Neural cell (in vitro differentiated cells): ENCODE measurements around the gene GRIFIN. TPM values are rescaled to one million over a fixed set of nuclear protein-coding genes. Genes with fewer than 3 reads are reported as not detected.

ENCODE experiments used
- H2AFZ ChIP-seq: fragments of 200-600, 300-800 bp; sonication (generic), shearing (Covaris generic); 2 replicates; pipeline ENCODE4 v1.6.0; 2014; ENCODE audit warnings: low read depth, mild to moderate bottlenecking, antibody characterized with exemption, low read length, moderate library complexity
- H3F3A ChIP-seq: fragments of 200-600 bp; shearing (Covaris generic); 2 replicates; pipeline ENCODE4 v1.6.1; 2016; ENCODE audit warnings: mild to moderate bottlenecking, moderate library complexity, mixed read lengths, antibody characterized with exemption, low read length; ENCODE audit not compliant: insufficient read depth, poor library complexity, severe bottlenecking
- H3K27ac ChIP-seq: fragments of 200-600, 300-800 bp; sonication (generic), shearing (Covaris generic); 2 replicates; pipeline ENCODE4 v1.5.1; 2014; ENCODE audit warnings: mild to moderate bottlenecking, low read length, moderate library complexity
- H3K27me3 ChIP-seq: fragments of 300-800, 200-600 bp; sonication (generic), shearing (Covaris generic); 2 replicates; pipeline ENCODE4 v1.6.0; 2014; ENCODE audit warnings: mild to moderate bottlenecking, low read depth, low read length, moderate library complexity; ENCODE audit not compliant: insufficient read depth
- H3K36me3 ChIP-seq: fragments of 300-800, 200-600 bp; sonication (generic), shearing (Covaris generic); 2 replicates; pipeline ENCODE4 v1.5.1; 2014; ENCODE audit warnings: mild to moderate bottlenecking, antibody characterized with exemption, low read length, moderate library complexity; ENCODE audit not compliant: insufficient read depth
- H3K4me2 ChIP-seq: fragments of 300-800, 200-600 bp; sonication (generic), shearing (Covaris generic); 2 replicates; pipeline ENCODE4 v1.6.0; 2014; ENCODE audit warnings: mild to moderate bottlenecking, low read length
- H3K4me3 ChIP-seq: fragments of 300-800, 200-600 bp; sonication (generic), shearing (Covaris generic); 2 replicates; pipeline ENCODE4 v1.5.1; 2014; ENCODE audit warnings: mild to moderate bottlenecking, low read length, moderate library complexity
- H3K79me2 ChIP-seq: fragments of 200-600 bp; shearing (Covaris generic); replicated peaks from 2 replicates; pipeline ENCODE4 v1.6.0; 2014; ENCODE audit warnings: mild to moderate bottlenecking, low read length, moderate library complexity; ENCODE audit not compliant: insufficient read depth
- H3K9ac ChIP-seq: fragments of 300-800, 200-600 bp; sonication (generic), shearing (Covaris generic); 2 replicates; pipeline ENCODE4 v1.6.1; 2016; ENCODE audit warnings: mild to moderate bottlenecking, low read length, mixed read lengths
- H3K9me2 ChIP-seq: fragments of 200-600 bp; shearing (Covaris generic); 2 replicates; pipeline ENCODE4 v1.6.1; 2016; ENCODE audit warnings: mild to moderate bottlenecking, low read length, mixed read lengths; ENCODE audit not compliant: insufficient read depth
- H3K9me3 ChIP-seq: fragments of 200-600, 300-800 bp; sonication (generic), shearing (Covaris generic); 2 replicates; pipeline ENCODE4 v1.6.1; 2016; ENCODE audit warnings: mild to moderate bottlenecking, mixed run types, low read length, moderate library complexity, mixed read lengths
- H4K20me1 ChIP-seq: fragments of 200-600 bp; shearing (Covaris generic); 2 replicates; pipeline ENCODE4 v1.6.1; 2016; ENCODE audit warnings: mild to moderate bottlenecking, mixed run types; ENCODE audit not compliant: insufficient read depth
- EP300 ChIP-seq: fragments of 450-650 bp; conservative IDR thresholded peaks from 2 replicates; pipeline ENCODE4 v1.6.1; 2014; ENCODE audit warnings: antibody characterized with exemption, mild to moderate bottlenecking, moderate library complexity; ENCODE audit not compliant: poor library complexity, severe bottlenecking
- EZH2 ChIP-seq: fragments of 200-600, 300-800 bp; shearing (Covaris generic), sonication (generic); IDR thresholded peaks from 2 replicates; pipeline ENCODE4 v1.6.1; 2014; ENCODE audit warnings: antibody characterized with exemption, low read length, borderline replicate concordance, mild to moderate bottlenecking; ENCODE audit not compliant: insufficient read depth, poor library complexity, severe bottlenecking
- MXI1 ChIP-seq: fragments of 450-650 bp; conservative IDR thresholded peaks from 2 replicates; pipeline ENCODE4 v1.6.1; 2014; ENCODE audit warnings: antibody characterized with exemption, mild to moderate bottlenecking; ENCODE audit not compliant: poor library complexity, severe bottlenecking
- POLR2AphosphoS5 ChIP-seq: IDR thresholded peaks from 2 replicates; pipeline ENCODE4 v1.6.1; 2012
- RAD21 ChIP-seq: fragments of 450-650 bp; conservative IDR thresholded peaks from 2 replicates; pipeline ENCODE4 v1.6.1; 2014; ENCODE audit warnings: antibody characterized with exemption, mild to moderate bottlenecking, moderate library complexity
- SMC3 ChIP-seq: fragments of 450-650 bp; conservative IDR thresholded peaks from 2 replicates; pipeline ENCODE4 v1.6.1; 2014; ENCODE audit warnings: antibody characterized with exemption, mild to moderate bottlenecking, moderate library complexity; ENCODE audit not compliant: poor library complexity
- TAF1 ChIP-seq: IDR thresholded peaks from 2 replicates; pipeline ENCODE4 v1.6.1; 2012; ENCODE audit warnings: low read depth
- polyA plus RNA-seq: library from polyadenylated mRNA; depleted of rRNA; stranded (reverse); fragments of >200 nt; gene quantifications from 2 replicates; pipeline ENCODE4 v1.2.3, GENCODE V29; 2014
- TF ChIP-seq, protein P1 (sequence below): IDR thresholded peaks from 2 replicates; pipeline ENCODE4 v1.6.1; 2012; ENCODE audit warnings: borderline replicate concordance
- TF ChIP-seq, protein P2 (sequence below): fragments of 450-650 bp; IDR thresholded peaks from 2 replicates; pipeline ENCODE4 v1.5.1; 2014; ENCODE audit warnings: antibody characterized with exemption, mild to moderate bottlenecking, moderate library complexity; ENCODE audit not compliant: poor library complexity, severe bottlenecking

GRIFIN gene
- polyA plus RNA-seq, 1 donor from 2014 or later: not detected

DNA sequence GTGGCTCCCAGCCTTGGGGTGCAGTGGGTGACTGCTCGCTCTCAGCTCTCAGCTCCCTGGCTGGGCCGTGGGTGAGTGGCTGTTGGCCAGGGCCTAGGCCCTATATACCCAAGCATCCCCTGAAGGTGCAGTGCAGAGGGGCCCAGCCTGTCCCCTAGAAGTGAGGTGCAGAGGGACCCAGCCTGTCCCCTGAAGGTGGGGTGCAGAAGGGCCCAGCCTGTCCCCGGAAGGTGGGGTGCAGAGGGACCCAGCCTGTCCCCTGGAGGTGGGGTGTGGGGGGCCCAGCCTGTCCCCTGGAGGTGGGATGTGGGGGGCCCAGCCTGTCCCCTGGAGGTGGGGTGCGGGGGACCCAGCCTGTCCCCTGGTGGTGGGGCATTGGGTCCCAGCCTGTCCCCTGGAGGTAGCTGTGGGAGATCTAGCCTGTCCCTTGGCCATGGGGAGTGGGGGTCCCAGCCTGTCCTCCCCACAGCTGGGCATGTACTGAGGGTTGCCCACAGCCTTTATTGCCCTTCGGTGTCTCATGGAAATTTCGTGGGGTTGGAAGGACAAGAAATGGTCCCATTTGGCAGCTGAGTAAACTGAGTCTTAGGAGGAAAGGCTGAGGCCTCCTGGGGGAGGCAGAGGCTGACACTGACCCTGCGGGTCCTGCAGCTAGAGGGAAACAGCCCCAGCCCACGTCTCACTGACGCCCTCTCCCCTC lies 25.9 kb upstream of the GRIFIN start:
- Histone ChIP-seq H3F3A (no peaks in the 10 kb centered on the region), H3K36me3 (no peaks in the 10 kb centered on the region), H3K4me2 (no peak overlapping the region), H3K79me2 (no peaks in the 10 kb centered on the region), H3K4me3 (no peak overlapping the region), H3K9me3 (no peaks in the 10 kb centered on the region), H3K9ac (no peak overlapping the region), H4K20me1 (no peaks in the 10 kb centered on the region), H3K27me3 (no peaks in the 10 kb centered on the region), H3K27ac (no peak overlapping the region), H2AFZ (no peak overlapping the region), H3K9me2 (no peaks in the 10 kb centered on the region)
- TF ChIP-seq POLR2AphosphoS5 (no peak), RAD21 (no peak), SMC3 (no peak), EP300 (no peak), MXI1 (no peak), TAF1 (no peak), EZH2 (no peak)
- TF ChIP-seq, protein P1, sequence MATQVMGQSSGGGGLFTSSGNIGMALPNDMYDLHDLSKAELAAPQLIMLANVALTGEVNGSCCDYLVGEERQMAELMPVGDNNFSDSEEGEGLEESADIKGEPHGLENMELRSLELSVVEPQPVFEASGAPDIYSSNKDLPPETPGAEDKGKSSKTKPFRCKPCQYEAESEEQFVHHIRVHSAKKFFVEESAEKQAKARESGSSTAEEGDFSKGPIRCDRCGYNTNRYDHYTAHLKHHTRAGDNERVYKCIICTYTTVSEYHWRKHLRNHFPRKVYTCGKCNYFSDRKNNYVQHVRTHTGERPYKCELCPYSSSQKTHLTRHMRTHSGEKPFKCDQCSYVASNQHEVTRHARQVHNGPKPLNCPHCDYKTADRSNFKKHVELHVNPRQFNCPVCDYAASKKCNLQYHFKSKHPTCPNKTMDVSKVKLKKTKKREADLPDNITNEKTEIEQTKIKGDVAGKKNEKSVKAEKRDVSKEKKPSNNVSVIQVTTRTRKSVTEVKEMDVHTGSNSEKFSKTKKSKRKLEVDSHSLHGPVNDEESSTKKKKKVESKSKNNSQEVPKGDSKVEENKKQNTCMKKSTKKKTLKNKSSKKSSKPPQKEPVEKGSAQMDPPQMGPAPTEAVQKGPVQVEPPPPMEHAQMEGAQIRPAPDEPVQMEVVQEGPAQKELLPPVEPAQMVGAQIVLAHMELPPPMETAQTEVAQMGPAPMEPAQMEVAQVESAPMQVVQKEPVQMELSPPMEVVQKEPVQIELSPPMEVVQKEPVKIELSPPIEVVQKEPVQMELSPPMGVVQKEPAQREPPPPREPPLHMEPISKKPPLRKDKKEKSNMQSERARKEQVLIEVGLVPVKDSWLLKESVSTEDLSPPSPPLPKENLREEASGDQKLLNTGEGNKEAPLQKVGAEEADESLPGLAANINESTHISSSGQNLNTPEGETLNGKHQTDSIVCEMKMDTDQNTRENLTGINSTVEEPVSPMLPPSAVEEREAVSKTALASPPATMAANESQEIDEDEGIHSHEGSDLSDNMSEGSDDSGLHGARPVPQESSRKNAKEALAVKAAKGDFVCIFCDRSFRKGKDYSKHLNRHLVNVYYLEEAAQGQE: no peak
- TF ChIP-seq, protein P2, sequence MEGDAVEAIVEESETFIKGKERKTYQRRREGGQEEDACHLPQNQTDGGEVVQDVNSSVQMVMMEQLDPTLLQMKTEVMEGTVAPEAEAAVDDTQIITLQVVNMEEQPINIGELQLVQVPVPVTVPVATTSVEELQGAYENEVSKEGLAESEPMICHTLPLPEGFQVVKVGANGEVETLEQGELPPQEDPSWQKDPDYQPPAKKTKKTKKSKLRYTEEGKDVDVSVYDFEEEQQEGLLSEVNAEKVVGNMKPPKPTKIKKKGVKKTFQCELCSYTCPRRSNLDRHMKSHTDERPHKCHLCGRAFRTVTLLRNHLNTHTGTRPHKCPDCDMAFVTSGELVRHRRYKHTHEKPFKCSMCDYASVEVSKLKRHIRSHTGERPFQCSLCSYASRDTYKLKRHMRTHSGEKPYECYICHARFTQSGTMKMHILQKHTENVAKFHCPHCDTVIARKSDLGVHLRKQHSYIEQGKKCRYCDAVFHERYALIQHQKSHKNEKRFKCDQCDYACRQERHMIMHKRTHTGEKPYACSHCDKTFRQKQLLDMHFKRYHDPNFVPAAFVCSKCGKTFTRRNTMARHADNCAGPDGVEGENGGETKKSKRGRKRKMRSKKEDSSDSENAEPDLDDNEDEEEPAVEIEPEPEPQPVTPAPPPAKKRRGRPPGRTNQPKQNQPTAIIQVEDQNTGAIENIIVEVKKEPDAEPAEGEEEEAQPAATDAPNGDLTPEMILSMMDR: no peak

DNA sequence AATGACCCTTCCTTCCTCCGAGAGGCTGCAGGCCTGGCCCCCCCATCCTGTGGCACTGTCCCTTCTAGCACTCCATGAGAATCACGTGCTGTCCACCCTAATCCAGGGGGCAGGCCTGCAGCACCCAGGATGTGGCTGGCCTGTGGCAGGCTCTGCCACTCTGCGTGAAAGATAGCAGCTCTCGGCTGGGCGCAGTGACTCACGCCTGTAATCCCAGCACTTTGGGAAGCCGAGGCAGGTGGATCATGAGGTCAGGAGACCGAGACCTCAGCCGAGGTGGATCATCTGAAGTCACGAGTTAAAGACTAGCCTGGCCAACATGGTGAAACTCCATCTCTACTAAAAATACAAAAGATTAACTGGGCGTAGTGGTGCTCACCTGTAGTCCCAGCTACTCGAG lies 24.5 kb upstream of the GRIFIN start:
- H2AFZ ChIP-seq: no peak overlapping the region
- no peaks in the 10 kb centered on the region for H3K27me3 ChIP-seq
- H3F3A ChIP-seq: no peaks in the 10 kb centered on the region
- no peak overlapping the region for H3K4me3 ChIP-seq
- H3K27ac ChIP-seq: no peak overlapping the region
- H4K20me1 ChIP-seq: no peaks in the 10 kb centered on the region
- H3K9ac ChIP-seq: no peak overlapping the region
- H3K9me3 ChIP-seq: no peaks in the 10 kb centered on the region
- no peak for TF ChIP-seq MXI1
- no peak for TF ChIP-seq RAD21
- no peak for TF ChIP-seq SMC3
- TF ChIP-seq EZH2: no peak
- TF ChIP-seq POLR2AphosphoS5: no peak
- TF ChIP-seq, protein P2: no peak
- TF ChIP-seq TAF1: no peak
- TF ChIP-seq, protein P1: no peak
- no peak for TF ChIP-seq EP300
- H3K9me2 ChIP-seq: no peaks in the 10 kb centered on the region
- no peaks in the 10 kb centered on the region for H3K36me3 ChIP-seq
- no peak overlapping the region for H3K4me2 ChIP-seq
- no peaks in the 10 kb centered on the region for H3K79me2 ChIP-seq
